ENCODE measurements around the gene RPRD1B.

The RPRD1B gene

DNA sequence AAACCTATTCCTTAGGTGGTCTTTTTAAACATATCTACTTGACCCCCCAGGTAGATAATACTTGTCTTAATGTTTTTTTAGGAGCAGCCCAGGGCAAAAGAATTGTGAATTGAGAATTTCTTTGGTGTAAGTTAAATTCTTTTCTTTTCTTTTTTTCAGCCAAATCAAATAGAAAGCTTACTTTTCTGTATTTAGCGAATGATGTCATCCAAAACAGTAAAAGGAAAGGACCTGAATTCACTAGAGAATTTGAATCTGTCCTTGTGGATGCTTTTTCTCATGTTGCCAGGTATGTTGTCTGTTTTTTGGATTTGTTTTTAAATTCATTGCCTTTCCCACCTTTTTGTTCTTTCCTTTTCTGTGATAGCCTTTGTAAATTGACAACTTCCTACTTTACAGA lies 6.7 kb downstream of the RPRD1B start:
- no peak for DNase-seq

DNA sequence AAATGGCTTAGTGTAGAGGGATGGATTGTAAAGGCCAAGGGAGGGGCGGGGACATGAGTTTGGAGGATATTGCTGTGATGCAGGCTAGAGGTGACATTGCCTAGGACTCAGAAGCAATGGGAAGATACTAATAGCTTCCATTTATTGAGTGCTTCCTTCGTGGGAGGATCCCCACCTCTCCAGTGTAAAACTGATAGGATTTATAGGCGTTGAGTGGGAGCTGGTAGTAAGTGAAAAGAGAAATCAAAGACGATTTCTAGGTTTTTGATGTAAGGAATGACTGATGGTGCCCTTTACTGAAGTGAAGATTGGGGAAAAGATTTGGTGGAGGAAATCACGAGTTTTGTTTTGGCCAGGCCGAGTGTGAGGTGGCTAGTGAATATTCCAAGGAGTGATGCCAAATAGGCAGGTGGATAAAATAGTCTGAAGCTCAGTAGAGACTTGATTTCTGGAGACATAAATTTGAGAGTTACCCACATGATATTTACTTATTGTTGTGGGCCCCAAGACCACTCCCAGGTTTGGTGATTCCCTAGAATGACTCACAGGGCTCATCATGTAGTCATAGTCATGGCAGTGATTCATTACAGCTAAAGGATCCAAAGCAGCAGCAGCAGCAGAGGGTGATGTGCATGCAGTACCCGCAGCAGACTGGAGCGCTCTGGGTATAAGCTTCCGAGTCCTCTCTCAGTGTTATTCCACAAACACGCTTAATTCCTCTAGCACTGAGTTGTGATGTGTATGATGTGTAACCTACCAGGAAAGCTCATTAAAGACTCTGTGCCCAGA lies 10.2 kb downstream of the RPRD1B start:
- no peak for DNase-seq

- DNase-seq: no peak
Observed at GRCh38 chr20:38044685-38045084, 11.1 kb downstream of the RPRD1B start.

GRCh38 chr20:38046572-38046971 lies 13.0 kb downstream of the RPRD1B start:
- DNase-seq: no peak

- DNase-seq: no peak
Observed at GRCh38 chr20:38049800-38050199, 16.3 kb downstream of the RPRD1B start.

GRCh38 chr20:38050686-38051085 lies 17.1 kb downstream of the RPRD1B start:
- DNase-seq: no peak

- no peak for DNase-seq
Observed at GRCh38 chr20:38052870-38053269, 19.3 kb downstream of the RPRD1B start.

DNA sequence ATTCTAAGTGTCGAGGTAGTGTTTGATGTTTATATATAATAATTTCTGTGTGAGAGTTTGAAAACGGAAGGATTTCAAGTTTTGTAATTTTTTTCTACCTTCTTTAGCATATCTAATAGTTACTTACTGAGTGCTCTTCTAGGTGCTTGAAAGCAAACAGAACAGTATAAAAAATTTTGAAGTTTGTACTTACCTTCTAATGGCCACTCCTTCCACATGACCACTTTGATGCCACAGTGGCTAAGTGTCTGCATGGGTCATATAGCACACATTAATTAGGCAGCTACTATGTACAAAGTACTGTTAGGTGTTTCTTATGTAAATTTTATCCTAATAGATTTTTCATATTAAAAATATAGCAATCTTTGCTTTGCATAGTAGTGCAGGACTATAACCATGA lies 21.1 kb downstream of the RPRD1B start:
- no peak for DNase-seq

- DNase-seq: no peak
Observed at GRCh38 chr20:38055294-38055693, 21.7 kb downstream of the RPRD1B start.

- no peak for DNase-seq
Observed at GRCh38 chr20:38055848-38056247, 22.3 kb downstream of the RPRD1B start.

DNA sequence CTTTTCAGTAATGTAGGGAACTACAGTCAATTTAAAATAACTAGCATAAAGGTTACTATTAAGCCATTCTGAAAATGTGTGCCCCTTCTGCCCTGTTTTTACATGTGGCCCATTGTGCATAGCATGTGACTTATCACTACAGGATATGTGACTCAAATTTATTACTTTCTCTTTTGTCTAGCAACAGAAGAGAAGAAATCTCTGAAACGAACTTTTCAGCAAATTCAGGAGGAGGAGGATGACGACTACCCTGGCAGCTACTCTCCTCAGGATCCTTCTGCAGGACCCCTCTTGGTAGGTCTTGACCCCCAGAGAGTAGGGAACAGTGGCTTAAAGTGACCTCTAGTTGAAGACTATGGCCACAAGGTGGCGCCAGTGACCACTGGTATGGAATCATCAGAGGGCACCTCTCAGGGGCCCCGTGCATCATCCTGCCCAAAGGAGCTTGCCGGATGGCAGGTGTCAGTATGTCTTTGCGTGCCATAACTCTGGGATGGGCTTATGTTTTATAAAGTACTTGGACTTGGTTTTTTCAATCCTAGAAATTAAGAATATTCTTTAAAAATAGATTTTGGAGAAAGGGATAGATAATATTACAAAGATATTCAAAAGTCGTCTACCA lies 23.9 kb downstream of the RPRD1B start:
- no peak for DNase-seq

DNA sequence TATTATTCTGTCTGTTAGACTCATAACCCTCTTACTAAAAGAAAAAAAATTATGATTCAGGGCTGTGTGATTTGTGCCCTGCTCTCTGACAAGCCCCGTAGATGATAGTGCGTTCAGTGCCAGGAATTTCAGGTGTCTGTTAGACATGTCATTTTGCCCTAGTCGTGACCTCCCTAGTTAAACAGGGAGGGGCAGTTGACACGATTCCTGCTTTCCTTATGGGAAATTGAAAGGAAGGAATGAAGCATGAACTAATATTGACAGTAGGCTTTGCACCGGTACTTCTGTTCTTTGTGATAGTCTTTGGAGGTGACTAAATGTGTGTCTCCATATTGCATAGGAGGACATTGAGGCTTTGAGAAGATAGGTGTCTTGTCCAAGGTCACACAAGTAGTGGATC lies 26.3 kb downstream of the RPRD1B start:
- DNase-seq: no peak

DNA sequence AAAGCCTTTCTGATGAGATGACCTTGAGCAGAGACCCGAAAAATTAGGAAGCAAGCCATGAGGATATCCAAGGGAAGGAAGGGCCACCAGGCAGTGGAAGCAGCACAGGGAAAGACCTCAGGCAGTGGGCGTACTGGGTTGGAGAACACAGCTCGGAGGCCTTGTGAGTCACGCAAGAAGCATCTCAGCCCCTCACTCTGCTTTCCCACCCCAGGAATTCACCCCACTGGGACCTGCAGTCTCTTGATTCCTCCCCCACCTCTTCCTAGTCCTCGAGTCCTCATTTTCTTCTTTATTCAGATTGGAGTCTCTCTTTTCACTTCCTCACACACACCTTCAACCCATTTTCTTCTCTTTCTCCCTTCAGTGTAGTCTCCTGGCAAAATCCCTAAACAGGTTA lies 27.0 kb downstream of the RPRD1B start:
- DNase-seq: no peak

DNA sequence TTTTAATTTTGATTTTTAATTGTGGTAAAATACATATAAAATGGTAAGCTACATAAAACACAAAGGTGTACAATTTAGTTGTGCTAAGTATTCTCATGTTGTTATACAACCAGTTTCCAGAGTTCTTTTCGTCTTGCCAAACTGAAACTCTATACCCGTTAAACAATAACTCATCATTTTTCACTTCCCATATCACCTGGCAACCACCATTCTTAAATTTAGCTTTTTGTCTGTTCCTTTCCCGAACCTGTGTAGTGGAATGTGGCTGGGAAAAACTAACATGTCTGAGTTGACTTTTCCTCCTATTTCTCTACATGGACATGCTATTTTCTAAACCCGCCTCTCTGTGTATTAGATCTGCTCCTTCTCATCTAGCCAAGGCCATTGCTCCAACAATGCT lies 27.6 kb downstream of the RPRD1B start:
- no peak for DNase-seq

DNA sequence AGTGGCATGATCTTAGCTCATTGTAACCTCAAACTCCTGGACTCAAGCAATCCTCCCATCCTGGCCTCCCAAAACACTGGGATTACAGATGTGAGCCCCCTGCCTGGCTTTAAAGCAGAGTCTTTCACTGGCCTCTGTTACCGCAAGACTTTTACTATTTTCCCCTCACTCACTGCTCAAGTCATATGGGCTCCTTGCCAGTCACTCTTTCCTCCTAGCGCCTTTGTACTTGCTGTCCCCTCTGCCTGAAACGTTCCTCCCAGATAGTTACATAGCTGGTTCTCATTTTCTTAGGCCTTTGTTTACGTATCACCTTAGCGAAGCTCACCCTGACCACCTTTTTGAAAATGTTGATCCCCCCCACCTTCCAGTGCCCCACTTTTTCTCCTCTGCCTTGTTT lies 29.3 kb downstream of the RPRD1B start:
- no peak for DNase-seq

DNA sequence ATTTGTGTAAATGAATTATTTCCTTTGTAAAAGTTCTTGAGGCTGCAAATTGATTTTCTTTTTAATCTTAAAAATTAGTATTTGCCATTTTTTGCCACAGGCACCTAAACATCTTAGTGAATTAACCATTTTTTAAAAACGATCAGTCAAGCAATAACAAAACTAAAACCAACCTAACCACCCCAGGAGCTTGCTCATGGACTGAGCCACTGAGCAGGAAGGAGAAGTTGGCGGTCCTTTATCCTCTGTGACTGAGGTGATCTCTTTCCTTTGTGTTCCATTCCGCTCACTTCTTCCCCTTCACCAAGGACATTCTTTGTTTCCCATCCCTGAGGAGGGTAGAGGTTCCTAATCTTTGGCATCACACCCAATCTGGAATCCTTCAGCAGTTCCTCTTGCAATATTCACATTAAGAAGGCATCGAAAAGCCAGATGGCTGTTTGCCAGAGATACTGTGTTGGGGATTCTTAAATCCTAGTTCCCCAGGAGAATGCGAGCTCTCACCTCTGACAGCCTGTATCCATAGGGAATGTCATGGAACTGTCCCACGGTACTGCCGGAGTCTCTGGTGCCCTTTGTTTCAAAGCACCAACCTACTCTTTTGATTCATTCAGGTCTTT lies 30.5 kb downstream of the RPRD1B start:
- no peak for DNase-seq

- DNase-seq: no peak
Observed at GRCh38 chr20:38065764-38066375, 32.3 kb downstream of the RPRD1B start.

GRCh38 chr20:38066969-38067716 lies 33.6 kb downstream of the RPRD1B start:
- no peak for DNase-seq

- peak; percentile 68 for DNase-seq
Observed at GRCh38 chr20:38067717-38068365, 34.3 kb downstream of the RPRD1B start.

GRCh38 chr20:38072898-38073297 lies 39.4 kb downstream of the RPRD1B start:
- no peak for DNase-seq

GRCh38 chr20:38073307-38074071 lies 39.9 kb downstream of the RPRD1B start:
- peak; percentile 62 for DNase-seq
